ENCODE results near the gene GAMT. TPM values are rescaled to one million over a fixed set of nuclear protein-coding genes. Genes with fewer than 3 reads are reported as not detected.

GAMT gene
- total RNA-seq, 1 donor, result 23.3 TPM

DNA sequence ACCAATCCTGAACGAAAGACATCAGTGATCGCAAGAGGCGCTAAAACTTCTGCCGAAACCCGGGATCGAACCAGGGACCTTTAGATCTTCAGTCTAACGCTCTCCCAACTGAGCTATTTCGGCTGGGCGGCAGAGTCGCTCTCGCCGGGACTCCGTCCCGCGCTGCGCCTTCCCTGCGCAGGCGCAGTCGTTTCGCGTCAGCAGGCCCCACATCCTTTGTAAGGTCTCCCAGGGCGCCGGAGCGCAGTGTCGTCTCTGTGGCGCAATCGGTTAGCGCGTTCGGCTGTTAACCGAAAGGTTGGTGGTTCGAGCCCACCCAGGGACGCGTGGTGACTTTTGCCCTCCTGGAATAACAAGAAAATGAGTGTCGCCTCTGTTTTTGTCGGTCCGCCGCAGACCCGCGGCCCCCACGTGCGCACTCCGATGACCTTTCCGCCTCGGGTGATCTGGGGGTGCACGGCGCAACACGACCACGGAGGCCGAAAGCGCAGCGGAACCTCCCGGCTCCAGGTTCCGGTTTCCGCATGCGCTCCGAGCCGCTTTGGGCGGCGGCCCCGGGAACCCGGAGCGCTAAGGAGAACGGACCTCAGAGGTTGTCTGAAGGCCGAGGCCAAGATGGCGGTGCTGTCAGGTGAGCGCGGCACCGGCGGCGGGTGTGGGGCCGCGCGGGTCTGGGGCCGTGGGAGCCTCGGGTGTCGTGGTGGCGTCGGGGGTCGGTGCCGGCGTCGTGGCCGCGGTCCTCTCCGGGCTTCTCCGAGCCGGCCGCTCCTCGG is 17.8 kb downstream of the GAMT start, which contains the start of gene NDUFS7:
NDUFS7 (plus strand) TSS at position 596 of the 773 bp plus-strand sequence; CDS start at position 616, 20 bp downstream.
- DNase-seq (ENCODE audit: low read depth), result peak; percentile 95
- peak within 1 kb of the TSS; percentile 92 for H3K4me3 ChIP-seq (ENCODE audit: low read depth, low read length)
- TF ChIP-seq, protein P1, sequence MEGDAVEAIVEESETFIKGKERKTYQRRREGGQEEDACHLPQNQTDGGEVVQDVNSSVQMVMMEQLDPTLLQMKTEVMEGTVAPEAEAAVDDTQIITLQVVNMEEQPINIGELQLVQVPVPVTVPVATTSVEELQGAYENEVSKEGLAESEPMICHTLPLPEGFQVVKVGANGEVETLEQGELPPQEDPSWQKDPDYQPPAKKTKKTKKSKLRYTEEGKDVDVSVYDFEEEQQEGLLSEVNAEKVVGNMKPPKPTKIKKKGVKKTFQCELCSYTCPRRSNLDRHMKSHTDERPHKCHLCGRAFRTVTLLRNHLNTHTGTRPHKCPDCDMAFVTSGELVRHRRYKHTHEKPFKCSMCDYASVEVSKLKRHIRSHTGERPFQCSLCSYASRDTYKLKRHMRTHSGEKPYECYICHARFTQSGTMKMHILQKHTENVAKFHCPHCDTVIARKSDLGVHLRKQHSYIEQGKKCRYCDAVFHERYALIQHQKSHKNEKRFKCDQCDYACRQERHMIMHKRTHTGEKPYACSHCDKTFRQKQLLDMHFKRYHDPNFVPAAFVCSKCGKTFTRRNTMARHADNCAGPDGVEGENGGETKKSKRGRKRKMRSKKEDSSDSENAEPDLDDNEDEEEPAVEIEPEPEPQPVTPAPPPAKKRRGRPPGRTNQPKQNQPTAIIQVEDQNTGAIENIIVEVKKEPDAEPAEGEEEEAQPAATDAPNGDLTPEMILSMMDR (IDR thresholded peaks at IDR 0.05; ENCODE audit: insufficient read depth, low read depth, low read length), result no peak

DNA sequence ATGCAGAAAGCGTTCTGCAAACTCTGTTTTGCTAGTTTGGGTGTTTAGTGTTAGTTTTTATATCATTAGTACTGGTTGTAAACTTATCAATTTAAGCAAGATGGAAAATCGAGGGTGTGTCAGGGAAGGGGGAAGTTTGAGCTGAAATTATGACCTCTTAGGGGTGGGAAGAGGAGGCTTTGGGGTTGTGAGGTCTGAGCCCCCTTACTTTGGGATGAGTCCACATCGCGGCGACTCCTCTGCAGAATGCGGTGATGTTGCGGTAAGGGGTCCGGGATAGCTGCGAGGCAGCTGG is 18.4 kb downstream of the GAMT start:
- DNase-seq (ENCODE audit: low read depth), result no peak
- H3K4me3 ChIP-seq (ENCODE audit: low read depth, low read length), result no peak overlapping the region
- TF ChIP-seq, protein P1 (IDR thresholded peaks at IDR 0.05; ENCODE audit: insufficient read depth, low read depth, low read length), result no peak

DNA sequence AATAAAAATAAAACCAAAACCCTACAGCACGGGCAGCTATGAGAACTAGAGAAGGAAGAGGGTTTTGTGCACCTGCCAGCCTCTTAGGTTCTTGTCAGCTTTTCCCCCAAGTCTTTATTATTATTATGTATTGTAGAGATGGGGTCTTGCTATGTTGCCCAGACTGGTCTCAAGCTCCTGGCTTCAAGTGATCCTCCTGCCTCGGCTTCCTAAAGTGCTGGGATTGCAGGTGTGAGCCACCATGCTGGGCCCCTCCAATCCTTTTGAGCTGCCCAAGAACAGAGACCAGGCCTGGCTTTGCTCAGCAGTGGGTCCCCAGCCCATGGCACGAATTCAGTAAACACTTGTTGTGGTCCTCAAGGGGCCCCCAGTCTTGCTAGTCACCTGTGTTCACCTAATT is 19.1 kb downstream of the GAMT start:
- TF ChIP-seq, protein P1 (IDR thresholded peaks at IDR 0.05; ENCODE audit: insufficient read depth, low read depth, low read length), result no peak
- no peak for DNase-seq (ENCODE audit: low read depth)
- no peak overlapping the region for H3K4me3 ChIP-seq (ENCODE audit: low read depth, low read length)

DNA sequence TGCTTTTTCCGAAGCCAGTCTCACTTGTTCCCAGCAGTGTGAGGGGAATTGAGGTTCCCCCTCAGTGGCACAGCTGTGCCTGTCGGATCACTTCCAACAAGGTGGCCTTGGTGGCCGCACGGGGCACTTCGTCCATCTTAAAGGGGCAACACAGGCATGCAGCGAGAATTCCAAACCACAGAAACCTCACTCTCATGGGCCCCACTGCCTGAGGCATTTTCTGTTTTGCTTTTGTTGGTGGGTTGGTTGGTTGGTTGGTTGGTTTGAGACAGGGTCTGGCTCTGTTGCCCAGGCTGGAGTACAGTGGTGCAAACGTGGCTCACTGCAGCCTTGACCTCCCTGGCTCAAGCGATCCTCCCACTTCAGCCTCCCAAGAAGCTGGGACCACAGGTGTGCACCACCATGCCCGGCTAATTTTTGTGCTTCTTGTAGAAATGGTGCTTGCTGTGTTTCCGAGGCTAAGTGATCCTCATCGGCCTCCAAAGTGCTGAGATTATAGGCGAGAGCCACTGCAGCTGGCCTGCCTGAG is 21.3 kb downstream of the GAMT start:
- no peak for DNase-seq (ENCODE audit: low read depth)
- TF ChIP-seq, protein P1 (IDR thresholded peaks at IDR 0.05; ENCODE audit: insufficient read depth, low read depth, low read length), result no peak
- H3K4me3 ChIP-seq (ENCODE audit: low read depth, low read length), result no peak overlapping the region

DNA sequence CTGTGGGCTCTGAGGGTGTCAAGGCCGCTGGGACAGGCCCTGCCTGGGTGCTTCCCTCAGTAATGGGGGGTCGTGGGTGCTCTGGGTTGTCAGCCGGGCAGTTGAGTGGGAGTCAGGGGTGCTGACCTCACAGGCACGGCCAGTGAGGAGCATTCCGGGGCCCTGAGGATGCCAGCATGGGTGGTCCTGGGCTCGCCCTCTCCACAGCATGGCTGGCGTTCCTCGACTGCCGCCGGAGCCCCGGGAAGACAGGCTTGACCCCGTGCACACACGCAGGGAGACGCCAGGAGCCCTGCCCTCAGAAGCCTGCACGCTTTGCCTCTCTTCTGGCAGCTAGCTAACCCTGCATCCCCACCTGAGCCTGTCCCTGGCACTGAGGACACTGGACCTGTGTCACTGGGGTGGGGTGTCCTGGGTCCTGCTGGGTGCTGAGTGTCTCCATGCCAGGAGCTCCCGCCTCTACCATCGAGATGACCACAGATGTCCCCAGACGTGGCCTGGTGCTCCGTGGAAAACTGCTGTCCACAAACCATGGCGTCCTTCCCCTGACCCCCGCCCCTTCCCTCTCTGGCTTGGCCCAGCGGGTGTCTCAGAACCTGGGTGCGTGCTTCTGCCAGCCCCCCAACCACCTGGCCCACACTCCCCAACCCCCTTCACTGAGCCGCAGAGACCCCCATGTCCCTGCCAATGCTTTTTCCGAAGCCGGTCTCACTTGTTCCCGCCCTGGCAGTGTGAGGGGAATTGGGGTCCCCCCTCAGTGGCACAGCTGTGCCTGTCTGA is 22.0 kb downstream of the GAMT start:
- DNase-seq (ENCODE audit: low read depth), result no peak
- H3K4me3 ChIP-seq (ENCODE audit: low read depth, low read length), result no peak overlapping the region
- TF ChIP-seq, protein P1 (IDR thresholded peaks at IDR 0.05; ENCODE audit: insufficient read depth, low read depth, low read length), result no peak

DNA sequence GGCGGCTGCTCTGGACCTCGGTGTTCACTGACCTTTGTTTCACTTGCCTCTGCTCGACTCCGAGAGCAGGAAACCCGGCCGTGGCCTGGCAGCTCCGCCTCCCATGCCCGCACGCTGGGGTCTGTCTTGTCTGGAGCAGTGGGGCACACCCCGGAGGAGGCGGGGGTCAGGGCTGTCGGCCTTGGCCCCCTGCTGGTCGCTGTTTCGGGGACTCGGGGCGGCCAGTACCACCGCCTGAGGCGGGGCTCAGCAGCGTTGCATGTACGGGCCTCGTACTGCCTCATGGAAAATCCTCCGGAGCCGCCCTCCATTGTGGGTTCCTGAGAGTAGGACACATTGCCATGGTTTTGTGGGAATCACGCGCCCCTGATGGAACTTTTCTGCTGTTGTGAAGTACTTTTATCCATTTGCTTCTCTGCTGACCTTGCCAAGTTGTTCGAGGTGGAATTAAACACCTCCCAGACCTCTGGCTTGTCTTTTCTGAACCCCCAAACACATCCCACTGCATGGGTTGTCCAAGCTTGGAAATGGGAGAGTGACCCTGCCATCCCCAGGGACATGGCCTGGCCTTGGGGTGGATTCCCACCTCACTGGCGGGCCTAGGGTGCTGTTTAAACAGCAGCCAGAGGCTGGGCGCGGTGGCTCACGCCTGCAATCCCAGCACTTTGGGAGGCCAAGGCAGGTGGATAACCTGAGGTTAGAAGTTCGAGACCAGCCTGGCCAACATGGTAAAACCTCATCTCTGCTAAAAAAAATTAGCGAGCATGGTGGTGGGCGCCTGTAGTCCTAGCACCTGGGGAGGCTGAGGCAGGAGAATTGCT is 23.2 kb downstream of the GAMT start:
- H3K4me3 ChIP-seq (ENCODE audit: low read depth, low read length), result no peak overlapping the region
- TF ChIP-seq, protein P1 (IDR thresholded peaks at IDR 0.05; ENCODE audit: insufficient read depth, low read depth, low read length), result no peak
- no peak for DNase-seq (ENCODE audit: low read depth)
